GM19452 (cell line): ENCODE data around the gene TNK1.
"Not testable (repeated sequence)": the region's sequence is repeated elsewhere in the genome, so short reads cannot be mapped to it uniquely, and the experiment has no call there.

Experiments
- ATAC-seq: cut with Tn5 transposase; IDR thresholded peaks from one replicate; pipeline ENCODE4 v1.9.1; 2021; ENCODE audit not compliant: unreplicated experiment

The TNK1 gene

DNA sequence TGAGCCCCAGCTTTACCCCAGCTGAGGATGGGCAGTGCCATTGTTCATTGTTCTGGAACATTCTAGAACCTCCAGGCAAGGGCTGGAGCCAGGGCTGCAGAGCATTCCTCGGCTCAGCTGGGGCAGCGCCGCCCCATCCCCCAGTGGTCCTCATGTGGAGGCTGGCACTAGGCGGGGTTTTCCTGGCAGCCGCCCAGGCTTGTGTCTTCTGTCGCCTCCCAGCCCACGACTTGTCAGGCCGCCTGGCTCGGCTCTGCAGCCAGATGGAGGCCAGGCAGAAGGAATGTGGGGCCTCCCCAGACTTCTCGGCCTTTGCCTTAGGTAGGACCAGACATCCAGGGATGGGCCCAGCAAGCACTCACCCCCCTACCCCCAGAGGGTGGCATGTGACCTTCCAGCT, 25.8 kb upstream of the TNK1 start, which contains the start of gene TMEM95:
Gene TMEM95 (plus strand): TSS at position 104 of the 400 bp plus-strand sequence. CDS start 49 bp downstream, at position 153.
- no peak for ATAC-seq

DNA sequence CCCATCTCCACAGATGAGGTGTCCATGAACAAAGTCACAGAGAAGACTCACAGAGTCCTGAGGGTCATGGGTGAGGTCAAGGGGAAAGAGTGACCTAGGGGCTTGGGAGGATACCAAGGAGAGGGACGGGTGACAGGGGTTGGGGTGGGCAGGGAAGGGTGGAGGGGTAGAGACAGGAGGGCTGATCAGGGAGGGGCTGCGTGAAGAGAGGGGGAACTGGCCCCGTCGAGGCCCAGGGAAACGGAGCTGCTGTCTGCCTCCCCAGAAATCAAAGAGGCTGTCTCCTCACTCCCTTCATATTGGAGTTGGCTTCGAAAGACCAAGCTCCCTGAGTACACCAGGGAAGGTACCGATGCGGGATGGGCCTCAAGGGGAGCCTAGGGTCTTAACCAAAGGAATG, 25.3 kb upstream of the TNK1 start:
- ATAC-seq, result no peak

DNA sequence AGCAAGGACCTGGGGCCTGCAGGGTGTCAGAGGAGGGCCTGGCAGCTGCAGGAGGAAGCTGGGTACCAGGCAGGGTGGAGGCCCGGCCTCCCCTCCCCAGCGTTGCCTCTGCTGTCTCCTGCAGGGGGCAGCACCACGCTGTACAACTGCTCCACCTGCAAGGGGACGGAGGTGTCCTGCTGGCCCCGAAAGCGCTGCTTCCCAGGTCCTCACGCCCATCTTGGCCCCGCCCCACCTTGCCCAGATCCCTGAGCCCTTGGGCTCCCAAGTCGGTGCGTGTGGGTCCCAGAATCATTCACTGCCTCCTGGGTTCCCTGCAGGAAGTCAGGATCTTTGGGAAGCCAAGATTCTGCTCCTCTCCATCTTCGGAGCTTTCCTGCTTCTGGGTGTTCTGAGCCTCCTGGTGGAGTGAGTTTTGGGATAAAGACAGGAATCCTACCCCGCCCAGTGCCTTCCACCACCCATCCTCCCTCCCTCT, 24.8 kb upstream of the TNK1 start:
- no peak for ATAC-seq

DNA sequence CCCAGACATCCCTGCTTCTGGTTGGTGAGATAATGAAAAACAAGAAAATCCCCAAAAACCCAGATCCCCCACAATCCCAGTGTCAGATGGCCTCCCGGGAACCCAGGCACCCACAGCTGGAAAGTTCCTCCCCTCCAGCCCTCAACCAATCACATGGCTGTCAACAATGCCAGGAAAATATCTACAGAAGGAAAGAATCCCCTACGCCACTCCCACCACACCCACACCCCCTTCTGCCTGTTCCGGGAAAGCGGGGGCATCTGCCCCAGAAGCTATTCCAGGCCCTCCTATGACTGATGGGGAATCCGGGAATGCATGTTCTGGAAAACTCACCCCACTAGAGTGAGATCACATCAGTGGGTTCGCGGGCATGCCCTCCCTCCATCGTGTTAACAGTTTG, 24.1 kb upstream of the TNK1 start:
- ATAC-seq, result no peak

DNA sequence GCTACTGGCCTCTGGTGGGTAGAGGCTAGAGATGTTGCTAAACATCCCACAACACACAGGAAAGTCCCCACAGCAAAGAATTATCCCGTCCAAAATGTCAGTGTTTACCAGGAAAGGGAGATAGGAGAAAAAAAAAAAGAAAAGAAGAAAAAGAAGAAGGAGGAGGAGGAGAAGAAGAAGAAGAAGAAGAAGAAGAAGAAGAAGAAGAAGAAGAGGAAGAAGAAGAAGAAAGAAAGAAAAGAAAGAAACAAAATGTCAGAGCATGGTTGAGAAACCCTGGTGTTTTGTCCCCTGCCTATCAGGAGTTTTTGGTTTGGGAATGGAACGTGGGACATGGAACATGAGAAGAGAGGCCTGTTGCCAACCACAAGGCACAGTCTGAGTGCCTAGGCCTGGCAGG, 23.5 kb upstream of the TNK1 start:
- ATAC-seq, result no peak

DNA sequence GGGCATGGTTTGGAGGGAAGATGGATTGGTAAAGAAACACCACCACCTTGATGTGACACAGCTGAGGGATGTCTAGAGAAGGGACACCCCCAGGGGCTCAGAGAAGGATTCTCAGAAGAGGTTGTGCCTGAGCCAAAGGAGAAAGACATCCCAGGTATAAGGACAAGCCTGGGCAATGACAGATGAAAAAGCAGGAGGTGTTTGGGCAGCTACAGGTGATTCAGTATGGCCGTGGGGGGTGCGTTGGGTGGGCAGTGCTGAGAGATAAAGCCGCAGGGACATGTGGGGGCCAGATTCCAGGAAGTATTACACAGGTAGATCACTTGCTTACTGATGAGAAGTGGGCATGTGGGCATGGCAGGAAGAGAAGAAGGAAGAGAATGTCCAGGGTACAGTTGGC, 19.0 kb upstream of the TNK1 start:
- ATAC-seq, result no peak

DNA sequence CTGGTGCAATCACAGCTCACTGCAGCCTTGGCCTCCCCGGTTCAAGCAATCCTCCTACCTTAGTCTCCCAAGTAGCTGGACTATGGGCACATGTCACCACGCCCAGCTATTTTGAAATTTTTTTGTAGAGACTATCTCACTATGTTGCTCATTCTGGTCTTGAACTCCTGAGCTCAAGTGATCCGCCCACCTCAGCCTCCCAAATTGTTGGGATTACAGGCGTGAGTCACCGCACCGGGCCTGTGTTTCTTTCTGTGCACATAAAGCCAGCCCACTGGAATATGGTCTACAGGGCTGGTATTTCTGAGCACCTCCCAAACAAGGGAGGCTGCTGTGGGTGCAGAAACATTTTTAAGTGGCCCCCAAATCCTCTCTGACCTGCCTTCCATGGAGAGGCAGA, 17.6 kb upstream of the TNK1 start:
- no peak for ATAC-seq

DNA sequence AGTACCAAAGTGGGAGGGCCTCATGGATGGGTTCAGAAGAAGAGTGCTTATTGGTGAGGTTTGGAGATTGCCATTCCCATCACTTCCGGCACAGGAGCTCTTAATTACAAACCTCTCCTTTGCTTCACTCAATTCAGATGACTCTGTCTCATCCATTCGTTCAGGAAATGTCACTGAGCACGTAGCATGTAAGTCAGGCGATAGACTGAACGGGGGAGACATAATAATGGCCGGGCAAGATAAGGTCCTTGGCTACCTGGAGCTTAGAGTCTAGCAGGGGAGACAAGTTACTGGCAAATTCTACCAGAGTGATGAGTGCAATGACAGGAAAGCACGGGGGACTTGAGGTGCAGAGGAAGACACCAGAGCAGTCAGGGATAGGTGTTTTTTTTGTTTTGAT, 14.9 kb upstream of the TNK1 start:
- not testable (repeated sequence) for ATAC-seq

DNA sequence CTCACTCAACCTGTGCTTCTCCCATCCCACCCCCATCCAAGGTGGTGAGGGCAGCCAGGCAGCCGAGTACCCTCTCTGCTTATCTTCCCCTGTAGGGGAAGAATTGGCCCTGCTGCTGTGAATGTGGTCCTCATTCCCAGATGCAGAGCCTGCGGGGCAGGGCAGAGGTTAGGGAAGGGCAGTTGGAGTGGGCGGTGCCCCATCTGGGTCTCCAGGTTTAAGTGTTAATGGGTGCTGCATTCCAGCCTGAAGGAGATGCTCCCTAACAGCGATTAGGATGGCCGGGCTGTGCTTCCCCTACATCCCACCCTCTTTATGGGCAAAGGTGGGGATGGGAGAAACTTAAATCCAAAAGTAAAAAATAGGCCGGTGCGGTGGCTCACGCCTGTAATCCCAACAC, 13.8 kb upstream of the TNK1 start:
- no peak for ATAC-seq

DNA sequence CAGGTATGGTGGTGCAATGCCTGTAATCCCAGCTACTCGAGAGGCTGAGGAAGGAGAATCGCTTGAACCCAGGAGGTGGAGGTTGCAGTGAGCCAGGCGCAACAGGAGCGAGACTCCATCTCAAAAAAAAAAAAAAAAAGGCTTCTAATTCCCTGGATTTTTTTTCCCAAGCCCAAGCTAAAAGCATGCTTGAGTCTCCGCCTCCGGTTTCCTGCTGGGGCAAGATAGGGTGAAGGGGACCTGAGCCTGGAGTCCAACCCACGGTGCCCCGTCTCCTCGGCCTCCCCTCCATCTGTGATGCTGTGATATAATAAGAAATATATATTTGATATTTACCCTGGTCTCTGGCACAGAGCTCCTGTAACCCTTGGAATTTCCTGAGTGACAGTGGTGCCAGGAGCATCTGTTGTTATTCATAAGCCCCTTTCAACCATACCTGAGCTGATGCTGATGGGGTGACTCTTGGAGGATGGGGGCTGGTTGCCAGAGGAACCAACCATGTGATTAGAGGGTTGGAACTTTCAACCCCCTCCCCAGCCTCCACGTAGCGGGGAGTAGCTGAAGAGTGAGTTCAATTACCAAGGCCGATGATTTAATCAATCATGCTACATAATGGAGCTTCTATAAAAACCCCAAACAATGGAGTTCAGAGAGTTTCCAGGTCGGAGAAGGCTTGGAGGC, 12.8 kb upstream of the TNK1 start:
- ATAC-seq, result no peak

DNA sequence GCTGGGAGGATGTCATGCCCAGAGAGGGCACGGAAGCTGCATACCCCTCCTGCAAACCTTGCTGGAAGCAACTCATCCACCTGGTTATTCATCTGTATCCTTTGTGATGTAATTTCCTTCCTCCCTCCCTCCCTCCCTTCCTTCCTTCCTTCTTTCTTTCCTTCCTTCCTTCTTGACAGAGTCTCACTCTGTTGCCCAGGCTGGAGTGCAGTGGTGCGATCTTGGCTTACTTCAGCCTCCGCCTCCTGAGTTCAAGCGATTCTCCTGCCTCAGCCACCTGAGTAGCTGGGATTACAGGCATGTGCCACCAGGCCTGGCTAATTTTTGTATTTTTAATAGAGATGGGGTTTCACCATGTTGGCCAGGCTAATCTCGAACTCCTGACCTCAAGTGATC, 12.3 kb upstream of the TNK1 start:
- ATAC-seq, result not testable (repeated sequence)

DNA sequence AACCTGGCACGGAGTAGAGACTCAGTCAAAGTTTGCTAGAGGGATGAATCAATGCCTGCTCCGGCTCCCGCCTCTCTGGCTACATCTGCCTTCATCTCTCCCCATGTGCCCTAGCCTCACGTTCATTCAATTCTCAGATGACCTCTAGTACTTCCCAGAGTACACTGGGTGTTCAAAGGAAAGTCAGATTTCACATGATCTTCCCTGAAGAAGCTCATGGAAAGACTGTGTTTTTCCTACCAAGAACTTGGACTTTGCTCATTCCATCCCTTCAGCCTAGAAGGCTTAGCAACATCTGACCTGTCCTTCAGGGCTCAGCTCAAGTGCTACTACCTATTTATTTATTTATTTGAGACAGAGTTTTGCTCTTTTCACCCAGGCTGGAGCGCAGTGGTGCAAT, 11.1 kb upstream of the TNK1 start:
- no peak for ATAC-seq

DNA sequence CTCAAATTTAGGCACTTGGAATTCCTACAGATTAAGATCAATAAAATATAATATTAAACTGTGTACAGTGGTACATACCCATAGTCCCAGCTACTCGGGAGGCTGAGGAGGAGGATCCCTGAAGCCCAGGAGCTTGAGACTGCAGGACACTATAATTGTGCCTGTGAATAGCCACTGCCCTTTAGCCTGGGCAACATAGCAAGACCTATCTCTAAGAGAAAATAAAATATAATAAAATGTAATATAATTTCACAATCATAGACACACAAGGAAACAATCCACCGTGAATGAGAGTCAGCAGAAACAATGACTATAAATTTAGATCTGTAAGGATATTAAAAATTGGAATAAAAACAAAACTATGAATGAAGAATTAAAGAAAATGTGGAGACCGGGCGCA, 10.0 kb upstream of the TNK1 start:
- ATAC-seq, result no peak

DNA sequence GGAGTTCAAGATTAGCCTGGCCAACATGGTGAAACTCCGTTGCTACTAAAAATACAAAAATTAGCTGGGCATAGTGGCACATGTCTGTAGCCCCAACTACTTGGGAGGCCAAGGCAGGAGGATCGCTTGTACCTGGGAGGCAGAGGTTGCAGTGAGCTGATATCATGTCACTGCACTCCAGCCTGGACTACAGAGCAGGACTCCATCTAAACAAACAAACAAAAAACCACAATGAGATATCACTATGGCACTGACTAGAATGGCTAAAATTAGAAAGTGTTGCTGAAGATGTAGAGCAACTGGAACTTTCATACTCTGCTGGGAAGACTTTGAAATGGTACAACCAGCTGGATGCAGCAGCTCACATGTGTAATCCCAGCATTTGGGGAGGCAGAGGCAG, 6.5 kb upstream of the TNK1 start:
- no peak for ATAC-seq

DNA sequence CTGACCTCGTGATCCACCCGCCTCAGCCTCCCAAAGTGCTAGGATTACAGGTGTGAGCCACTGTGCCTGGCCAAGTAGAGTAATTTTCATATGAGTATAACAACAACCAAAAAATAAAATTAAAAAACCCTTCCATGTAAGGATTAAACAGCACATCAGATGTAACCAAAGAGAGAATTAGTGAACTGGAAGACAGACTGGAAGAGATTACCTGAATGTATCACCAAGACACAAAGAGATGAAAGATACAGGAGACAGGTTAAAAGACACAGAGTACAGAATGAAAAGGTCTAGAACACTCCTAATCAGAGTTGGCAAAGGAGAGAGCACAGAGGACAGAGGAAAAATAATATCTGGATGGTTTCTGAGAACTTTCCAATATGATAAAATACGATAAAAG, 1.8 kb upstream of the TNK1 start:
- ATAC-seq, result no peak

DNA sequence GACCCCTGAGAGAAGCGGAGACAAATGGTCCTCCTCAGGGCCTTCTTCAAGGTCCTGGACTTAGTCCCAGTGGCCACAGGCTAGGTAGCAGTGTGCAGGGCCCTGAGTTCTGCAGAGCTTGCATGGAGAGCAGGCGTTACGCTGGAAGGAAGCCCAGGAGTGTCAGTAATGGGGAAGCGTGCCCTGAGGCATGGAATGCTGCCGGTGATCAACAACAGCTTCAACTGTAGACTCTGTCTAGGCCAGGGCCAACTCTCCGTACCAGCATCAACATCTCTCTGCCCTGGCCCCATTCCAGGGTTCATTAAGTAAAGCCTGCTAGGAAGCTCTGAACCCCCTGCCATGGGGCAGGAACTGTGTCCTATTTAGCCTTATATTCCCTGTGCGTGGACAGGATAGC, 568 bp upstream of the TNK1 start:
- ATAC-seq, result no peak

DNA sequence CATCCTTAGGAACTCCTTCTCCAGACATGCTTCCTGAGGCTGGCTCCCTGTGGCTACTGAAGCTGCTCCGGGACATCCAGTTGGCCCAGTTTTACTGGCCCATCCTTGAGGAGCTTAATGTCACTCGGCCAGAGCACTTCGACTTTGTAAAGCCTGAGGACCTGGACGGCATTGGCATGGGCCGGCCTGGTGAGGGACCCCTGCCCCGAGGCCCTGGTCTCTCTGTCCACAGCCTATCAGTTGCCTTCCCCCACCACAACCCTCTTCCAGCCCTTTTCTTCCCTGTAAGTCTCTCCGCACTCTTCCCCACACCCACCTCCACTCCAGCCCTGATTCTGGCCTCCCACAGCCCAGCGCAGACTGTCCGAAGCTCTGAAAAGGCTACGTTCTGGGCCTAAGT, 2.0 kb downstream of the TNK1 start:
- ATAC-seq, result no peak

DNA sequence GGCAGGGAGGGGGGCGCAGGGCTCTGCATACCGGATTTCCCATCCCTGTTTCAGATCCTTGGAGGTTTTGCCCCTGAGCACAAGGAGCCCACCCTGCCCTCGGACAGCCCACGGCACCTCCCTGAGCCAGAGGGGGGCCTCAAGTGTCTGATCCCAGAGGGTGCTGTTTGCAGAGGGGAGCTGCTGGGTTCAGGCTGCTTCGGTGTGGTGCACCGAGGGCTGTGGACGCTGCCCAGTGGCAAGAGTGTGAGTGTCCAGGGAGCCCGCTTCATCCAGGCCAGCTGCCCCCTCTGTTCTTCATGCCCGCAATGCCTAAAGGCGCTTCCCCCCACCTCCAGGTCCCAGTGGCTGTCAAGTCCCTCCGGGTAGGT, 2.5 kb downstream of the TNK1 start:
- ATAC-seq, result no peak

DNA sequence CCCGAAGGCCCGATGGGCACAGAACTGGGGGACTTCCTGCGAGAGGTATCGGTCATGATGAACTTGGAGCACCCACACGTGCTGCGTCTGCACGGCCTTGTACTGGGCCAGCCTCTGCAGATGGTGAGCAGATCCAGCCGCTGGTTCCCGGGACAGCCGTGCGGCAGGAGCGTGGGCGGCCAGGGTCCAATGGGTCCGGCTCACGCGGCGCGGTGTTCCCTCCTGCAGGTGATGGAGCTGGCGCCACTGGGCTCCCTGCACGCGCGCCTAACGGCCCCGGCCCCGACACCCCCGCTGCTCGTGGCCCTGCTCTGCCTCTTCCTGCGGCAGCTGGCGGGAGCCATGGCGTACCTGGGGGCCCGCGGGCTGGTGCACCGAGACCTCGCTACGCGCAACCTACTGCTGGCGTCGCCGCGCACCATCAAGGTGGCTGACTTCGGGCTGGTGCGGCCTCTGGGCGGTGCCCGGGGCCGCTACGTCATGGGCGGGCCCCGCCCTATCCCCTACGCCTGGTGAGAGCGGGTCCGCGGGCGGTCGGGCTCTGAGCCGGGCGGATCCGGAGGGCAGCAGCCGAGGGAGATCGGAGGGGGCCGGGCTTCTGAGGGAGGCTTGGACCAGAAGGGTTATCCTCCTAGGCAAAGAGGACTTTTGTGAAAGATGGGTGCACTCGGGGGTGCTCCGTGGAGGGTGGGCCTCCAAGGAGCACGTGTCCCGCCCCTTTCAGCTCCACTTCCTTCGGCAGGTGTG, 3.0 kb downstream of the TNK1 start:
- ATAC-seq, result no peak

DNA sequence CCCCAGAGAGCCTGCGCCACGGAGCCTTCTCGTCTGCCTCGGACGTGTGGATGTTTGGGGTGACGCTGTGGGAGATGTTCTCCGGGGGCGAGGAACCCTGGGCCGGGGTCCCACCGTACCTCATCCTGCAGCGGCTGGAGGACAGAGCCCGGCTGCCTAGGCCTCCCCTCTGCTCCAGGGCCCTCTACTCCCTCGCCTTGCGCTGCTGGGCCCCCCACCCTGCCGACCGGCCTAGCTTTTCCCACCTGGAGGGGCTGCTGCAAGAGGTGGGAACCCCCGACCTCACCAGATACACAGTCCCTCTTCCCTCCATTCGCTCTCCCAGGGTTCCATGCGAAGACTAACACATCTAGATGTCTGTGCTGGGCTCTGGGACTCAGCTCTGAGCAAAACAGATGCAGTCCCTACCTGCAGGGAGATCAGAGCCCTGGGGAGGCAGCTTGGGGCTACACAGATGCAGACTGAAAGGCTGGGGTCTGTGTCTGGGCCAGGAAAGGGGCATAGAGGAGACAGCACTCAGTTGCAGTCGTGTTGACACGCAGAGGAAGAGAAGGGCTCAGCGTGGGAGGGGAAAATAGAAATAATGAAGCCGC, 3.7 kb downstream of the TNK1 start:
- no peak for ATAC-seq

DNA sequence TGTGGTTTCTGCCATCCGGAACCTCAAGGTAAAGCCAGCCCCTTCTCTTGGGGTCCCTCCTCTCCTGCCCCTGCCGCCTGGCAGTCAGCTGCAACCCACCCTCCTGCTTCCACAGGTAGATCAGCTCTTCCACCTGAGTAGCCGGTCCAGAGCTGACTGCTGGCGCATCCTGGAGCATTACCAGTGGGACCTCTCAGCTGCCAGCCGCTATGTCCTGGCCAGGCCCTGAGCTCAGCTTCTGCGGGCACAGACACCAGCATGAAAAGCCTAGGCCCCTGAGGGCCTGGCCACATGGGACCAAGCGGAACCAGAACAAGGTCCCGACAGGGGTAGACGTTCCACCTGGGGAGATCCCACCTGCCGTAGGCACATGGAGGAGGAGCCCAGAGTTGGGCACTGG, 8.0 kb downstream of the TNK1 start:
- ATAC-seq, result no peak
